Astrocyte (in vitro differentiated cells and primary cell): ENCODE measurements around the gene PARN.

ENCODE experiments used
- EZH2 ChIP-seq: IDR thresholded peaks from 2 replicates; pipeline ENCODE4 v1.6.1; 2012; ENCODE audit warnings: mild to moderate bottlenecking, low read length, inconsistent platforms; ENCODE audit not compliant: insufficient read depth
- TF ChIP-seq, protein P1 (sequence below): IDR thresholded peaks from 2 replicates; pipeline ENCODE4 v1.5.1; 2011; ENCODE audit warnings: low read depth, mild to moderate bottlenecking, inconsistent platforms, low read length, moderate library complexity; ENCODE audit not compliant: insufficient read depth

DNA sequence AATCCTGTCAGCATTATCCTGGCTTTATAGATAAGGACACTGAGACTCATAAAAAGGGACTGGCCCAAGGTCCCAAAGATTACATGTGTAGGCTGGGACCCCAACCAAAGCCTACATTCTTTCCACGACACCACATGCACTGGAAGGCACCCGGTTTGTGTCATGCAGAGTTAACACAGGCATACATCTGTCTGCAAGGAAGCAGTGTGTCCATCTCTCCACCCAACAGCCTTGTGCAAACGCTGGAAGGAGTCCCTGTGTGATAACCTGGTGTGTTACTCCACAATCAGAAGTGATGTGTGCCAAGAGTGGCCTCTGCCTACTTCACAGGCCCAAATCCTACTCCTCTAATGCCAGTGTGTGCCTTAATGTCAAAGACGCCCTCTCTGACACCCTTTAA is 139.8 kb downstream of the PARN start:
- TF ChIP-seq, protein P1, sequence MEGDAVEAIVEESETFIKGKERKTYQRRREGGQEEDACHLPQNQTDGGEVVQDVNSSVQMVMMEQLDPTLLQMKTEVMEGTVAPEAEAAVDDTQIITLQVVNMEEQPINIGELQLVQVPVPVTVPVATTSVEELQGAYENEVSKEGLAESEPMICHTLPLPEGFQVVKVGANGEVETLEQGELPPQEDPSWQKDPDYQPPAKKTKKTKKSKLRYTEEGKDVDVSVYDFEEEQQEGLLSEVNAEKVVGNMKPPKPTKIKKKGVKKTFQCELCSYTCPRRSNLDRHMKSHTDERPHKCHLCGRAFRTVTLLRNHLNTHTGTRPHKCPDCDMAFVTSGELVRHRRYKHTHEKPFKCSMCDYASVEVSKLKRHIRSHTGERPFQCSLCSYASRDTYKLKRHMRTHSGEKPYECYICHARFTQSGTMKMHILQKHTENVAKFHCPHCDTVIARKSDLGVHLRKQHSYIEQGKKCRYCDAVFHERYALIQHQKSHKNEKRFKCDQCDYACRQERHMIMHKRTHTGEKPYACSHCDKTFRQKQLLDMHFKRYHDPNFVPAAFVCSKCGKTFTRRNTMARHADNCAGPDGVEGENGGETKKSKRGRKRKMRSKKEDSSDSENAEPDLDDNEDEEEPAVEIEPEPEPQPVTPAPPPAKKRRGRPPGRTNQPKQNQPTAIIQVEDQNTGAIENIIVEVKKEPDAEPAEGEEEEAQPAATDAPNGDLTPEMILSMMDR = no peak
- TF ChIP-seq EZH2 = no peak
